HAP-1 (cell line): ENCODE measurements around the gene XPNPEP3.

Experiments used
- DNase-seq, 2 experiments: peaks; one replicate each; pipeline ENCODE4 v3.0.0-alpha.2; 2016 to 2020; ENCODE audit warnings: low spot score in 2 of 2
- H3K27me3 ChIP-seq: fragments of 250-450 bp; sonication (Bioruptor Pico); 2 replicates; pipeline ENCODE4 v1.5.1; 2020; ENCODE audit warnings: low read depth, mild to moderate bottlenecking, moderate library complexity
- H3K36me3 ChIP-seq: fragments of 250-450 bp; sonication (Bioruptor Pico); replicated peaks from 2 replicates; pipeline ENCODE4 v1.5.1; 2020; ENCODE audit warnings: mild to moderate bottlenecking
- H3K4me1 ChIP-seq: fragments of 250-450 bp; sonication (Bioruptor Pico); 2 replicates; pipeline ENCODE4 v1.5.1; 2020; ENCODE audit warnings: mild to moderate bottlenecking
- H3K4me3 ChIP-seq: fragments of 250-450 bp; sonication (Bioruptor Pico); 2 replicates; pipeline ENCODE4 v1.5.1; 2020; ENCODE audit warnings: mild to moderate bottlenecking, moderate library complexity
- H3K9me3 ChIP-seq: fragments of 250-450 bp; sonication (Bioruptor Pico); 2 replicates; pipeline ENCODE4 v1.5.1; 2020; ENCODE audit warnings: mild to moderate bottlenecking, moderate library complexity
- in situ Hi-C: fragments of 300-500 bp; cut with MboI; formaldehyde crosslinking; loops from 3 replicates; pipeline ENCODE4 v1.14.3; 2020; ENCODE audit warnings: low sequenced_read_pairs, inconsistent platforms, mixed read lengths

The XPNPEP3 gene

GRCh38 chr22:40928657-40929056 is 71.7 kb downstream of the XPNPEP3 start:
- Histone ChIP-seq H3K36me3 (peaks cover 33% of the 10 kb centered on the region), H3K4me1 (no peaks in the 10 kb centered on the region), H3K9me3 (no peaks in the 10 kb centered on the region), H3K27me3 (no peaks in the 10 kb centered on the region), H3K4me3 (no peak overlapping the region)
- no peak for DNase-seq
- in situ Hi-C loops, result no loop called here

- in situ Hi-C loops, result no loop called here
- no peak overlapping the region for H3K4me3 ChIP-seq
- DNase-seq, result no peak
- H3K27me3 ChIP-seq, result no peaks in the 10 kb centered on the region
- H3K36me3 ChIP-seq, result peaks cover 8% of the 10 kb centered on the region
- H3K4me1 ChIP-seq, result no peaks in the 10 kb centered on the region
- no peaks in the 10 kb centered on the region for H3K9me3 ChIP-seq
Observed at GRCh38 chr22:40932396-40932795, 75.4 kb downstream of the XPNPEP3 start.

- no peak for DNase-seq
- no peak overlapping the region for H3K4me3 ChIP-seq
Observed at GRCh38 chr22:40939202-40939601, 82.3 kb downstream of the XPNPEP3 start.

GRCh38 chr22:40950962-40951794 is 94.2 kb downstream of the XPNPEP3 start, which contains the start of gene RBX1:
RBX1 (plus strand) TSS chr22:40951378; CDS start chr22:40951399, 21 bp downstream.
- Histone ChIP-seq H3K9me3 (no peaks in the 10 kb centered on the region), H3K27me3 (no peaks in the 10 kb centered on the region), H3K36me3 (peaks cover 21% of the 10 kb centered on the region), H3K4me3 (peak within 1 kb of the TSS; percentile 92), H3K4me1 (peaks cover 3% of the 10 kb centered on the region)
- DNase-seq, result peak; percentile 97 to 99
- in situ Hi-C loops, result loop anchor here (5.0 kb wide), 1 partner anchor 136 kb away; no protein-coding TSS in a partner anchor

More at GRCh38 chr22:40939202-40939601, 82.3 kb downstream of the XPNPEP3 start:
- H3K9me3 ChIP-seq, result no peaks in the 10 kb centered on the region
- peaks cover 7% of the 10 kb centered on the region; the same call in 1 of the 2 replicates for H3K4me1 ChIP-seq
- H3K27me3 ChIP-seq, result no peaks in the 10 kb centered on the region
- in situ Hi-C loops, result no loop called here
- H3K36me3 ChIP-seq, result no peaks in the 10 kb centered on the region

GRCh38 chr22:40951795-40952605 is 95.1 kb downstream of the XPNPEP3 start:
- in situ Hi-C loops, result loop anchor here (5.0 kb wide), 1 partner anchor 135 kb away; no protein-coding TSS in a partner anchor
- Histone ChIP-seq H3K4me1 (peaks cover 3% of the 10 kb centered on the region), H3K36me3 (peaks cover 22% of the 10 kb centered on the region), H3K27me3 (no peaks in the 10 kb centered on the region), H3K9me3 (no peaks in the 10 kb centered on the region), H3K4me3 (peak overlapping the region; percentile 92)
- no peak for DNase-seq

- Histone ChIP-seq H3K36me3 (peaks cover 32% of the 10 kb centered on the region), H3K9me3 (no peaks in the 10 kb centered on the region), H3K4me3 (no peak overlapping the region), H3K4me1 (peaks cover 3% of the 10 kb centered on the region), H3K27me3 (no peaks in the 10 kb centered on the region)
- no peak for DNase-seq
- in situ Hi-C loops, result loop anchor here (5.0 kb wide), 1 partner anchor 134 kb away; no protein-coding TSS in a partner anchor
Observed at GRCh38 chr22:40953471-40953870, 96.5 kb downstream of the XPNPEP3 start.

- Histone ChIP-seq H3K36me3 (peaks cover 38% of the 10 kb centered on the region), H3K9me3 (no peaks in the 10 kb centered on the region), H3K4me1 (peaks cover 3% of the 10 kb centered on the region), H3K27me3 (no peaks in the 10 kb centered on the region), H3K4me3 (no peak overlapping the region)
- no peak for DNase-seq
- in situ Hi-C loops, result loop anchor here (5.0 kb wide), 1 partner anchor 133 kb away; no protein-coding TSS in a partner anchor
Observed at GRCh38 chr22:40954113-40954512, 97.2 kb downstream of the XPNPEP3 start.

GRCh38 chr22:40955571-40955970 is 98.6 kb downstream of the XPNPEP3 start:
- Histone ChIP-seq H3K9me3 (no peaks in the 10 kb centered on the region), H3K36me3 (peaks cover 49% of the 10 kb centered on the region), H3K4me3 (no peak overlapping the region), H3K4me1 (peaks cover 3% of the 10 kb centered on the region), H3K27me3 (no peaks in the 10 kb centered on the region)
- in situ Hi-C loops, result no loop called here
- DNase-seq, result no peak

- H3K27me3 ChIP-seq, result no peaks in the 10 kb centered on the region
- H3K9me3 ChIP-seq, result no peaks in the 10 kb centered on the region
- in situ Hi-C loops, result no loop called here
- peaks cover 2% of the 10 kb centered on the region for H3K4me1 ChIP-seq
- peaks cover 62% of the 10 kb centered on the region for H3K36me3 ChIP-seq
- H3K4me3 ChIP-seq, result no peak overlapping the region
- no peak for DNase-seq
Observed at GRCh38 chr22:40957601-40958000, 100.7 kb downstream of the XPNPEP3 start.

GRCh38 chr22:40958299-40958698 is 101.4 kb downstream of the XPNPEP3 start:
- Histone ChIP-seq H3K27me3 (no peaks in the 10 kb centered on the region), H3K4me3 (no peak overlapping the region), H3K9me3 (no peaks in the 10 kb centered on the region), H3K36me3 (peaks cover 64% of the 10 kb centered on the region), H3K4me1 (no peaks in the 10 kb centered on the region)
- in situ Hi-C loops, result no loop called here
- DNase-seq, result no peak

GRCh38 chr22:40960145-40960544 is 103.2 kb downstream of the XPNPEP3 start:
- Histone ChIP-seq H3K4me1 (no peaks in the 10 kb centered on the region), H3K36me3 (peaks cover 71% of the 10 kb centered on the region), H3K27me3 (no peaks in the 10 kb centered on the region), H3K4me3 (no peak overlapping the region), H3K9me3 (no peaks in the 10 kb centered on the region)
- DNase-seq, result no peak
- in situ Hi-C loops, result no loop called here

GRCh38 chr22:40965936-40966725 is 109.2 kb downstream of the XPNPEP3 start:
- Histone ChIP-seq H3K36me3 (peaks cover 74% of the 10 kb centered on the region), H3K4me3 (no peak overlapping the region), H3K9me3 (no peaks in the 10 kb centered on the region), H3K4me1 (peaks cover 6% of the 10 kb centered on the region; the same call in 1 of the 2 replicates), H3K27me3 (no peaks in the 10 kb centered on the region)
- in situ Hi-C loops, result no loop called here
- DNase-seq, result no peak

GRCh38 chr22:40966726-40967085 is 109.8 kb downstream of the XPNPEP3 start:
- no peak overlapping the region for H3K4me3 ChIP-seq
- H3K27me3 ChIP-seq, result no peaks in the 10 kb centered on the region
- H3K9me3 ChIP-seq, result no peaks in the 10 kb centered on the region
- H3K4me1 ChIP-seq, result peaks cover 6% of the 10 kb centered on the region; the same call in 1 of the 2 replicates
- H3K36me3 ChIP-seq, result peaks cover 70% of the 10 kb centered on the region
- in situ Hi-C loops, result no loop called here
- DNase-seq, result peak in 1 of 2 experiments; percentile 20
